Measurements from ENCODE around the gene ACOX3. TPM values are rescaled to one million over a fixed set of nuclear protein-coding genes. Genes with fewer than 3 reads are reported as not detected.

Gene ACOX3
- polyA plus RNA-seq, 1 of the 3 experiments (the other 2 are of a cell fraction): 8.4 TPM

DNA sequence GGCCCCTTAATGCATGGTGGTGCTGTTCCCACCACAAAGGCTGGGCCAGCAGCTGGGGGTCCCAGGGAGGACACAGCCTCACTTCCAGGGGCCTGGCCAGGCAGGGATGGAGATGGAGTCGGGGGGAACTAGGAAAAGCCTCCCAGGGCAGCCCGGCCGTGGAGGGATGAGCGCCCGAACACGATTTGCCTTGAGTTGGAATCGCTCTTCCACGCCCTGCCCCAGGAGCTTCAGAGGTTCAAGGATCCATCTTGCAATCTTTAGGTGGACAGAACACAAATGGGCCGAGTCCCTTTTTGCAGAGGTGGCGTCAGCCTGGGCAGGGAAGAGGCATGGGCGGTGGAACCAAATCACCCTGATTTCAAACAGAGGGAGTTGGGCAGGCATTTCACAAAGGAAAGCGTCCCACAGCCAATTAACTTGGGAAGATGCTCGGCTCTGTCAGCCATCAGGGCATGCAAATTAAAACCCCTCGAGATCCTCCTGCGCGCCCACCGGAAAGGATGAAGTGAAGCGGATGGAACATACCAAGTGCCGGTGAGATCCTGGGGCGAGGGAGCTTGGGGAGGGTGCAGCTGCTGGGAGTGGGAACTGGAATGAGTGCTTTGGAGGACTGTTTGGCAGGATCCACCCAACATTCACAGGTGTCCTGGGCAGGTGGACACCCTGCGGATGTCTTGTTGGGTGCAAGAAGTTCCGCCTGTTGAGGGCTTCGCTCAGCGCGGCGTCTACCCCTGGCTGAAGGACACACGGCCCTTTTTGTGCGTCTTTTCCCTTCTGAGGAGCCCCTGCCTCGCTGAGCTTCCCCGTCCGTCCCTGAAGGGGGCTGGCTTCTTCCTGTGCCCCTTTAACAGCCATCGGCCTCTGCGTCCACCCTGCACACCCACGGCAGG, 95.2 kb downstream of the ACOX3 start:
- TF ChIP-seq, protein P1, sequence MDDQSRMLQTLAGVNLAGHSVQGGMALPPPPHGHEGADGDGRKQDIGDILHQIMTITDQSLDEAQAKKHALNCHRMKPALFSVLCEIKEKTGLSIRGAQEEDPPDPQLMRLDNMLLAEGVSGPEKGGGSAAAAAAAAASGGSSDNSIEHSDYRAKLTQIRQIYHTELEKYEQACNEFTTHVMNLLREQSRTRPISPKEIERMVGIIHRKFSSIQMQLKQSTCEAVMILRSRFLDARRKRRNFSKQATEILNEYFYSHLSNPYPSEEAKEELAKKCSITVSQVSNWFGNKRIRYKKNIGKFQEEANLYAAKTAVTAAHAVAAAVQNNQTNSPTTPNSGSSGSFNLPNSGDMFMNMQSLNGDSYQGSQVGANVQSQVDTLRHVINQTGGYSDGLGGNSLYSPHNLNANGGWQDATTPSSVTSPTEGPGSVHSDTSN (IDR thresholded peaks at IDR 0.05): no peak
- TF ChIP-seq JUND (IDR thresholded peaks at IDR 0.05) (no peak), GABPA (IDR thresholded peaks at IDR 0.05; ENCODE audit: low read depth) (no peak), GATA2 (CRISPR knock-in tag; IDR thresholded peaks at IDR 0.05) (no peak)
- TF ChIP-seq, protein P2, sequence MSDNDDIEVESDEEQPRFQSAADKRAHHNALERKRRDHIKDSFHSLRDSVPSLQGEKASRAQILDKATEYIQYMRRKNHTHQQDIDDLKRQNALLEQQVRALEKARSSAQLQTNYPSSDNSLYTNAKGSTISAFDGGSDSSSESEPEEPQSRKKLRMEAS (IDR thresholded peaks at IDR 0.05; ENCODE audit: low read depth): no peak
- TF ChIP-seq, protein P3, sequence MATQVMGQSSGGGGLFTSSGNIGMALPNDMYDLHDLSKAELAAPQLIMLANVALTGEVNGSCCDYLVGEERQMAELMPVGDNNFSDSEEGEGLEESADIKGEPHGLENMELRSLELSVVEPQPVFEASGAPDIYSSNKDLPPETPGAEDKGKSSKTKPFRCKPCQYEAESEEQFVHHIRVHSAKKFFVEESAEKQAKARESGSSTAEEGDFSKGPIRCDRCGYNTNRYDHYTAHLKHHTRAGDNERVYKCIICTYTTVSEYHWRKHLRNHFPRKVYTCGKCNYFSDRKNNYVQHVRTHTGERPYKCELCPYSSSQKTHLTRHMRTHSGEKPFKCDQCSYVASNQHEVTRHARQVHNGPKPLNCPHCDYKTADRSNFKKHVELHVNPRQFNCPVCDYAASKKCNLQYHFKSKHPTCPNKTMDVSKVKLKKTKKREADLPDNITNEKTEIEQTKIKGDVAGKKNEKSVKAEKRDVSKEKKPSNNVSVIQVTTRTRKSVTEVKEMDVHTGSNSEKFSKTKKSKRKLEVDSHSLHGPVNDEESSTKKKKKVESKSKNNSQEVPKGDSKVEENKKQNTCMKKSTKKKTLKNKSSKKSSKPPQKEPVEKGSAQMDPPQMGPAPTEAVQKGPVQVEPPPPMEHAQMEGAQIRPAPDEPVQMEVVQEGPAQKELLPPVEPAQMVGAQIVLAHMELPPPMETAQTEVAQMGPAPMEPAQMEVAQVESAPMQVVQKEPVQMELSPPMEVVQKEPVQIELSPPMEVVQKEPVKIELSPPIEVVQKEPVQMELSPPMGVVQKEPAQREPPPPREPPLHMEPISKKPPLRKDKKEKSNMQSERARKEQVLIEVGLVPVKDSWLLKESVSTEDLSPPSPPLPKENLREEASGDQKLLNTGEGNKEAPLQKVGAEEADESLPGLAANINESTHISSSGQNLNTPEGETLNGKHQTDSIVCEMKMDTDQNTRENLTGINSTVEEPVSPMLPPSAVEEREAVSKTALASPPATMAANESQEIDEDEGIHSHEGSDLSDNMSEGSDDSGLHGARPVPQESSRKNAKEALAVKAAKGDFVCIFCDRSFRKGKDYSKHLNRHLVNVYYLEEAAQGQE (IDR thresholded peaks at IDR 0.05; ENCODE audit: low read depth, low read length): no peak
- H3K79me2 ChIP-seq (ENCODE audit: insufficient read depth): no peaks in the 10 kb centered on the region
- no peak for DNase-seq
- no peak overlapping the region for H3K4me3 ChIP-seq (ENCODE audit: low read depth in 2 of 2, low read length in 1 of 2)
- no peaks in the 10 kb centered on the region for H3K9me2 ChIP-seq
- H3K4me2 ChIP-seq: no peak overlapping the region
- H3K4me1 ChIP-seq (ENCODE audit: control insufficient read depth in 1 of 2, insufficient read depth in 2 of 2, low read depth in 1 of 2, low read length in 1 of 2): peaks cover 0 to 12% of the 10 kb centered on the region in 2 experiments; a peak in 1 of 4 replicates
- H2AFZ ChIP-seq (ENCODE audit: low read depth): no peak overlapping the region
- H3K9me3 ChIP-seq: no peaks in the 10 kb centered on the region
- H3K27me3 ChIP-seq (ENCODE audit: insufficient read depth): no peaks in the 10 kb centered on the region
- WGBS (ENCODE audit: low lambda C conversion rate): 87% methylated on average over 26 of the region's 34 CpGs
- H3F3A ChIP-seq (replicated peaks; ENCODE audit: insufficient read depth): no peaks in the 10 kb centered on the region
- H3K36me3 ChIP-seq (replicated peaks in 1 of 2; ENCODE audit: control insufficient read depth in 1 of 2, insufficient read depth in 2 of 2, low read length in 1 of 2): no peaks in the 10 kb centered on the region
- H3K27ac ChIP-seq (ENCODE audit: low read depth in 2 of 2, low read length in 1 of 2): no peak overlapping the region
- H3K9ac ChIP-seq: no peak overlapping the region
- ChIA-PET POLR2A (no interaction called here), CTCF (no interaction called here)
- no peaks in the 10 kb centered on the region for H4K20me1 ChIP-seq (ENCODE audit: insufficient read depth)

DNA sequence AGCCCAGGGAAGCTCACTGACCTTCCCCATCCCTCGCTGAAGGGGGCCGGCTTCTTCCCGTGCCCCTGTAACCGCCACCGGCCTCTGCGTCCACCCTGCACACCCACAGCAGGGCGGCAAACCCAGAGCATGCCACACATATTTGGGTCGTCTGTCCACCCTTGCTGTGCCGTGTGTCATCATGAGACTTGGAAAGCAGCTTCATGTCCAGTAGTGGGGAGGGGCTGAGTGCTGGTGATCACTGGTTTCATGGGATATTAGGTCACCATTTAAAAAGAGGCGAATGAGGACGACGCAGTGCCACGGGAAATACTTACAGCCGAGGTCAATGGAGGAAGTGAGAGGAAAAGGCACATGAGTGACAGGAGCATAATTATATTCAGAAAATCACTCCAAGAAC, 96.1 kb downstream of the ACOX3 start:
- H3K4me2 ChIP-seq: no peak overlapping the region
- DNase-seq: no peak
- H3K36me3 ChIP-seq (replicated peaks in 1 of 2; ENCODE audit: control insufficient read depth in 1 of 2, insufficient read depth in 2 of 2, low read length in 1 of 2): no peaks in the 10 kb centered on the region
- H2AFZ ChIP-seq (ENCODE audit: low read depth): no peak overlapping the region
- H3K9me2 ChIP-seq: no peaks in the 10 kb centered on the region
- CTCF ChIA-PET: interaction anchor here (0.9 kb wide), 1 partner anchor 84 kb away, joined by 3 read pairs; no protein-coding TSS in a partner anchor
- H3F3A ChIP-seq (replicated peaks; ENCODE audit: insufficient read depth): no peaks in the 10 kb centered on the region
- H3K4me1 ChIP-seq (ENCODE audit: control insufficient read depth in 1 of 2, insufficient read depth in 2 of 2, low read depth in 1 of 2, low read length in 1 of 2): peaks cover 0 to 12% of the 10 kb centered on the region in 2 experiments; a peak in 1 of 4 replicates
- no peaks in the 10 kb centered on the region for H4K20me1 ChIP-seq (ENCODE audit: insufficient read depth)
- POLR2A ChIA-PET: no interaction called here
- H3K27ac ChIP-seq (ENCODE audit: low read depth in 2 of 2, low read length in 1 of 2): no peak overlapping the region
- H3K9me3 ChIP-seq: no peaks in the 10 kb centered on the region
- 80% methylated on average over 13 of the region's 14 CpGs for WGBS (ENCODE audit: low lambda C conversion rate)
- no peaks in the 10 kb centered on the region for H3K79me2 ChIP-seq (ENCODE audit: insufficient read depth)
- no peaks in the 10 kb centered on the region for H3K27me3 ChIP-seq (ENCODE audit: insufficient read depth)
- H3K4me3 ChIP-seq (ENCODE audit: low read depth in 2 of 2, low read length in 1 of 2): no peak overlapping the region
- H3K9ac ChIP-seq: no peak overlapping the region
- no peak for TF ChIP-seq CHD2 (IDR thresholded peaks at IDR 0.05; ENCODE audit: low read length, partially characterized antibody)
- no peak for TF ChIP-seq POLR2AphosphoS5 (IDR thresholded peaks at IDR 0.05; ENCODE audit: low read depth, low read length)
- no peak for TF ChIP-seq SMC3 (IDR thresholded peaks at IDR 0.05; ENCODE audit: low read depth, low read length)
- TF ChIP-seq JUND (IDR thresholded peaks at IDR 0.05): no peak
- TF ChIP-seq, protein P4, sequence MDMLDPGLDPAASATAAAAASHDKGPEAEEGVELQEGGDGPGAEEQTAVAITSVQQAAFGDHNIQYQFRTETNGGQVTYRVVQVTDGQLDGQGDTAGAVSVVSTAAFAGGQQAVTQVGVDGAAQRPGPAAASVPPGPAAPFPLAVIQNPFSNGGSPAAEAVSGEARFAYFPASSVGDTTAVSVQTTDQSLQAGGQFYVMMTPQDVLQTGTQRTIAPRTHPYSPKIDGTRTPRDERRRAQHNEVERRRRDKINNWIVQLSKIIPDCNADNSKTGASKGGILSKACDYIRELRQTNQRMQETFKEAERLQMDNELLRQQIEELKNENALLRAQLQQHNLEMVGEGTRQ (IDR thresholded peaks at IDR 0.05; ENCODE audit: borderline replicate concordance, low read depth, low read length): no peak
- no peak for TF ChIP-seq FOXJ3 (CRISPR knock-in tag; IDR thresholded peaks at IDR 0.05)
- TF ChIP-seq MXI1 (IDR thresholded peaks at IDR 0.05; ENCODE audit: low read depth, low read length): no peak
- no peak for TF ChIP-seq TEAD4 (IDR thresholded peaks at IDR 0.05; ENCODE audit: borderline replicate concordance, insufficient read depth)
- TF ChIP-seq, protein P2 (IDR thresholded peaks at IDR 0.05; ENCODE audit: low read depth): no peak
- no peak for TF ChIP-seq FOSL2 (IDR thresholded peaks at IDR 0.05; ENCODE audit: borderline replicate concordance, low read depth)
- no peak for TF ChIP-seq SIN3A (IDR thresholded peaks at IDR 0.05; ENCODE audit: borderline replicate concordance, low read depth, low read length)
- no peak for TF ChIP-seq NFIC (IDR thresholded peaks at IDR 0.05; ENCODE audit: borderline replicate concordance)
- TF ChIP-seq GABPA (IDR thresholded peaks at IDR 0.05; ENCODE audit: low read depth): no peak
- TF ChIP-seq, protein P1 (IDR thresholded peaks at IDR 0.05): no peak
